CD4-positive, CD25-positive, alpha-beta regulatory T cell (primary cell): ENCODE data around the gene E2F6. TPM values are rescaled to one million over a fixed set of nuclear protein-coding genes. Genes with fewer than 3 reads are reported as not detected.
A peak's percentile ranks its signal among the peaks of the same experiment; 100 is the strongest.

Experiments used
- ATAC-seq, 2 donors: fragments of 150-1000 bp; cut with Tn5 transposase; one replicate each; pipeline ENCODE4 v1.10.0; 2021; ENCODE audit warnings: low read depth in 2 of 2, moderate number of reproducible peaks in 2 of 2, moderate library complexity in 1 of 2
- DNase-seq, 3 donors: peaks; one replicate each; pipeline versions ENCODE4 v3.0.0 to v3.0.0-alpha.2; 2012 to 2022; ENCODE audit warnings: mixed read lengths in 1 of 3
- H3K27ac ChIP-seq: one replicate; pipeline ENCODE4 v1.7.0; 2013; ENCODE audit warnings: mild to moderate bottlenecking, low read length; ENCODE audit not compliant: insufficient read depth, poor library complexity, severe bottlenecking
- H3K27me3 ChIP-seq: one replicate; pipeline ENCODE4 v1.7.0; 2013; ENCODE audit warnings: low read length; ENCODE audit not compliant: control insufficient read depth, insufficient read depth
- H3K36me3 ChIP-seq: one replicate; pipeline ENCODE4 v1.7.0; 2013; ENCODE audit warnings: mild to moderate bottlenecking, low read length, moderate library complexity; ENCODE audit not compliant: control insufficient read depth, insufficient read depth
- H3K4me1 ChIP-seq: 2 replicates; pipeline ENCODE4 v1.7.0; 2013; ENCODE audit warnings: mild to moderate bottlenecking, low read length; ENCODE audit not compliant: insufficient read depth, control insufficient read depth, poor library complexity, severe bottlenecking
- H3K4me3 ChIP-seq: one replicate; pipeline ENCODE4 v1.7.0; 2013; ENCODE audit warnings: low read depth, mild to moderate bottlenecking, low read length, moderate library complexity
- H3K9me3 ChIP-seq, 2 experiments: 1 replicate in 1 of 2; 2 replicates in 1 of 2; pipeline ENCODE4 v1.7.0; 2013; ENCODE audit warnings: low read length in 2 of 2, mild to moderate bottlenecking in 1 of 2, moderate library complexity in 1 of 2; ENCODE audit not compliant: control insufficient read depth in 2 of 2
- H3K27ac Mint-ChIP-seq, 3 donors: one replicate each; pipeline ENCODE4 v1.8.0; 2020 to 2022; ENCODE audit warnings: mild to moderate bottlenecking in 3 of 3, mixed read lengths in 3 of 3, moderate library complexity in 2 of 3
- H3K27me3 Mint-ChIP-seq: one replicate; pipeline ENCODE4 v1.8.0; 2022; ENCODE audit warnings: mild to moderate bottlenecking, mixed read lengths
- H3K36me3 Mint-ChIP-seq: one replicate; pipeline ENCODE4 v1.8.0; 2020; ENCODE audit warnings: mixed read lengths
- H3K4me1 Mint-ChIP-seq, 4 donors: one replicate each; pipeline ENCODE4 v1.8.0; 2020 to 2022; ENCODE audit warnings: mixed read lengths in 4 of 4, mild to moderate bottlenecking in 1 of 4
- H3K4me3 Mint-ChIP-seq, 4 donors: one replicate each; pipeline ENCODE4 v1.8.0; 2020 to 2022; ENCODE audit warnings: mild to moderate bottlenecking in 4 of 4, mixed read lengths in 4 of 4, moderate library complexity in 3 of 4
- H3K9me3 Mint-ChIP-seq, 7 donors: one replicate each; pipeline ENCODE4 v1.8.0; 2020 to 2022; ENCODE audit warnings: mixed read lengths in 7 of 7, mild to moderate bottlenecking in 3 of 7, moderate library complexity in 2 of 7
- polyA plus RNA-seq, 4 donors: library from polyadenylated mRNA; unstranded; fragments of 300-500 nt; fragmentation: Illumina TruSeq; gene quantifications; one replicate each; pipeline ENCODE4 v1.2.3, GENCODE V29; 2021
- total RNA-seq: library from RNA; stranded (reverse); gene quantifications from one replicate; pipeline ENCODE4 v1.2.3, GENCODE V29; 2022

E2F6 gene
- total and polyA plus RNA-seq, 5 donors from 2014 or later: 1.7 to 6.7 (median 3.7) TPM

GRCh38 chr2:11480859-11481258 is 14.9 kb upstream of the E2F6 start:
- H3K27me3 Mint-ChIP-seq: peaks cover 57% of the 10 kb centered on the region

DNA sequence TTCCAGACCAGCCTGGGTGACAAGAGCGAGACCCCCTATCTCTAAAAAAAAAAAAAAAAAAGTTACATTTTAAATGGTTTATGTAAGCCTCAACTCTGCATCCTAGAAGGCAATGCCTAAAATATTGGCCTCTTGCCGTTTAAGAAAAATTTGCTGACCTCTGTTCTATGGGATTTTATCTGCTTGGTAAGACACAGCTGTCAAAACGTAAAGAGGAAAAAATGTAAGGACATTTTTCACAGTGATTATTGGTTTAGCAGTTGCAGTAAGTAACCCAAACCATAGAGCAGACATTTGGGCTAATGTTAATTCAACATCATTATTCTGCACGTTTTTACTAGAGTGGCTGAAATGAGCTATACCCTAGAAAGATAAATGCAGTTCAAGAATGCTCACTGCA is 14.4 kb upstream of the E2F6 start:
- no peaks in the 10 kb centered on the region for H3K9me3 ChIP-seq
- Mint-ChIP-seq H3K9me3 (peaks cover 0 to 2% (median 0%) of the 10 kb centered on the region in 7 donors), H3K36me3 (no peaks in the 10 kb centered on the region), H3K4me1 (peaks cover 5 to 8% (median 7%) of the 10 kb centered on the region in 4 donors), H3K4me3 (no peak overlapping the region), H3K27me3 (peaks cover 52% of the 10 kb centered on the region), H3K27ac (no peak overlapping the region)
- H3K27ac ChIP-seq: no peak overlapping the region
- H3K36me3 ChIP-seq: no peaks in the 10 kb centered on the region
- peaks cover 16% of the 10 kb centered on the region for H3K4me1 ChIP-seq
- no peak for ATAC-seq
- peaks cover 6% of the 10 kb centered on the region for H3K27me3 ChIP-seq
- no peak overlapping the region for H3K4me3 ChIP-seq
- DNase-seq: no peak

More at GRCh38 chr2:11480859-11481258, 14.9 kb upstream of the E2F6 start:
- no peak overlapping the region for H3K27ac Mint-ChIP-seq
- Histone ChIP-seq H3K9me3 (no peaks in the 10 kb centered on the region), H3K36me3 (no peaks in the 10 kb centered on the region), H3K27ac (no peak overlapping the region), H3K4me3 (no peak overlapping the region), H3K4me1 (peaks cover 16% of the 10 kb centered on the region), H3K27me3 (peaks cover 9% of the 10 kb centered on the region)
- H3K4me1 Mint-ChIP-seq: peaks cover 5 to 8% (median 7%) of the 10 kb centered on the region in 4 donors
- DNase-seq: no peak
- no peak for ATAC-seq
- peak overlapping the region in 2 of 4 donors; percentile 3 to 24 for H3K4me3 Mint-ChIP-seq
- peaks cover 0 to 2% (median 0%) of the 10 kb centered on the region in 7 donors for H3K9me3 Mint-ChIP-seq
- no peaks in the 10 kb centered on the region for H3K36me3 Mint-ChIP-seq

DNA sequence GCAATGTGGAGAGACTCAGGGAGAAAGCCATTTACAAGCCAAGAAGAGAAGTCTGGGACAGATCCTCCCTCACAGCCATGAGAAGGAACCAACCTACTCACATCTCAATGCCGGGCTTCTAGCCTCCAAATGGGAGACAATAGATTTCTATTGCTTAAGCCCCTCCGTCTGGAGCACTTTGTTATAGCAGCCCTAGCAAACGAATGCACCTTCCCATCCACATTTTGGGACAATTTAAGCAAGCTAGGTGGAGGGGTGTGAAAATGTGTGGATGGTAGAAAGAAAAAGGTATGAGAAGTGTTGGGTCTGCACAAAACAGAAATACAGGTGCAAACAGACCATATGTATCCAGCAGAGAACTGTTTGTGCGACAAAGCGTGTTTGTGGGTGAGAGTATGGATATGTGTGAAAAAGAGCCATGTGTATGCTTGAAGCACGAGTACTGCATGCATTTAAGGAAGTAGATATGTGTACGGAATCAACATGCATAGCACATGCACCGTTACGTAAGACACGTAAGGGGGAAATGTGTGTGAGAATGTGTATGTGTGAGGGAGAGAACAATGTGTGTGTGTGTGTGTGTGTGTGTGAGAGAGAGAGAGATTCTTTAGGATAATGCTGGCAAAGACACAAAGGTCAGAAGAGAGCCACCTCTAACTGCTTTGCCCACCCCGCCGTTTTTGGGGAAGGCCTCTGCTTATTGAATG is 13.1 kb upstream of the E2F6 start:
- DNase-seq (no peak), ATAC-seq (no peak)
- Mint-ChIP-seq H3K27me3 (peaks cover 42% of the 10 kb centered on the region), H3K27ac (no peak overlapping the region), H3K36me3 (no peaks in the 10 kb centered on the region), H3K9me3 (no peaks in the 10 kb centered on the region), H3K4me1 (peaks cover 4 to 9% (median 7%) of the 10 kb centered on the region in 4 donors), H3K4me3 (peak overlapping the region in 1 of 4 donors; percentile 74)
- H3K27me3 ChIP-seq: peaks cover 5% of the 10 kb centered on the region
- H3K4me3 ChIP-seq: no peak overlapping the region
- H3K36me3 ChIP-seq: no peaks in the 10 kb centered on the region
- no peaks in the 10 kb centered on the region for H3K9me3 ChIP-seq
- H3K27ac ChIP-seq: no peak overlapping the region
- peaks cover 16% of the 10 kb centered on the region for H3K4me1 ChIP-seq

- Mint-ChIP-seq H3K4me3 (no peak overlapping the region), H3K9me3 (no peaks in the 10 kb centered on the region), H3K4me1 (peaks cover 0 to 7% (median 2%) of the 10 kb centered on the region in 4 donors), H3K27me3 (peaks cover 31% of the 10 kb centered on the region), H3K36me3 (peaks cover 1% of the 10 kb centered on the region), H3K27ac (no peak overlapping the region)
- Histone ChIP-seq H3K27me3 (peaks cover 3% of the 10 kb centered on the region), H3K9me3 (no peaks in the 10 kb centered on the region), H3K4me1 (peaks cover 10% of the 10 kb centered on the region), H3K36me3 (no peaks in the 10 kb centered on the region), H3K27ac (no peak overlapping the region), H3K4me3 (no peak overlapping the region)
- ATAC-seq (peak; percentile 37 to 59), DNase-seq (peak; percentile 63 to 82 (median 71))
These were observed 12.0 kb upstream of the E2F6 start for GRCh38 chr2:11477994-11478393.

DNA sequence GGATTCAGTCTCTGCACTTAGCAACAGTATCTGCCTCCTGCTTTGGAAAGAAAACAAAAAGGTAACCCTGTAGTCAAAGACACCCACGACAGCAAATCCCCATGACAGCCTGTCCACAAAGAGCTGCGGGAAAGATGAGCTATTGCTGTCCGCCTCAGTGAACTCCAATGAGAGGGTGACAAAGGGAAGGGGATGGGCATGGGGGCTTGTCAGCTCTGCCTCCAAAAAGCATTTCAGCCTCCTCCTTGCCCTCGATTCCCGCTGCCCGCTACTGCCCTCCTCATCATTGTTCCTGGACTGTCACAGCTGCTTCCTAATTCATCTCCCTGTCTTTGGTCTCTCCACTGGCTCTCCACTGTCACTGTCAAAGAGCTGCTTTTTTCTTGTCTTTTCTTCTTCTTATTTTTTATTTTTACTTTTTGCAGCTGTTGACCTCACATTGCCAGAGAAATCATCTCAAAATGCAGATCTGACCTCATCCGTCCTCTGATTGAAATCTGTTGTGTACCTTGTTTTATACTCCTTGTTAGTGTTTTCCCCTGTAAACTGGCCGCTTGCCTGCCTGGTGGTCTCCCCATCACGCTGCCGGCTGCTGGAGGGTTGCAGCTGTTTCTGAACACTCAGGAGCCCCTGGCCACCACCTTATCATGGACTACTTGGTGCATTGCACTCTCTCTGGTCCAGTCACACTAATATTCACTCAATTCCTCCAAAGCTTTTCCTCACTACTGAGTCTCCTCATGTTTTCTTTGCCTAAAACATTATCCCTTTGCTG is 7.9 kb upstream of the E2F6 start:
- H3K9me3 ChIP-seq: no peaks in the 10 kb centered on the region
- H3K4me3 ChIP-seq: no peak overlapping the region
- Mint-ChIP-seq H3K9me3 (peaks cover 0 to under 1% (median 0%) of the 10 kb centered on the region in 7 donors), H3K27me3 (no peaks in the 10 kb centered on the region), H3K4me3 (peak overlapping the region in 1 of 4 donors; percentile 3), H3K36me3 (peaks cover 8% of the 10 kb centered on the region), H3K27ac (no peak overlapping the region), H3K4me1 (peaks cover 0 to 2% (median 0%) of the 10 kb centered on the region in 4 donors)
- no peak for ATAC-seq
- no peak for DNase-seq
- H3K27me3 ChIP-seq: no peaks in the 10 kb centered on the region
- H3K27ac ChIP-seq: no peak overlapping the region
- H3K36me3 ChIP-seq: no peaks in the 10 kb centered on the region
- H3K4me1 ChIP-seq: no peaks in the 10 kb centered on the region

DNA sequence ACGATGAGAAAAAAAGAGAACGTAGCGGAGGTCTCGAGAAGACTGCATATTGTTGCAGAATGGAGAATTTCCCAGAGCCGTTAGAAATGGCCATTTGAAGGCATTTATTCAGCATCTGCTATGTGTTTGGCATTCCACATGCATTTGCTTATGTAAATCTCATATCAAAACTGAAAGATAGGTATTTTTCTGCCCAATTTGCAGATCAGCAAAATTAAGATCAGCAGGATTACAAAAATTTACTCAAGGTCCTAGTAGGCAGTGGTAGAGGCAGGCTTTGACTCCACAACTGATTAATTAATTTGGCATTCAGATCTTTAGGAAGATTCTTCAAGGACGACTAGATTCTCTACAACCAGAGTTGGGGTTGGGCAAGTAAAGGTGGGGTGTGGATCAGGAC is 1.8 kb upstream of the E2F6 start:
- H3K36me3 ChIP-seq: no peaks in the 10 kb centered on the region
- peaks cover 4% of the 10 kb centered on the region for H3K36me3 Mint-ChIP-seq
- no peak for DNase-seq
- peaks cover 0 to 2% (median 0%) of the 10 kb centered on the region in 7 donors for H3K9me3 Mint-ChIP-seq
- H3K27me3 ChIP-seq: no peaks in the 10 kb centered on the region
- no peak overlapping the region for H3K27ac ChIP-seq
- peak overlapping the region; percentile 21 to 99 (median 42) for H3K4me3 Mint-ChIP-seq
- H3K27me3 Mint-ChIP-seq: no peaks in the 10 kb centered on the region
- peaks cover 0 to 36% (median 25%) of the 10 kb centered on the region in 4 donors for H3K4me1 Mint-ChIP-seq
- H3K27ac Mint-ChIP-seq: no peak overlapping the region
- peaks cover 20% of the 10 kb centered on the region for H3K4me1 ChIP-seq
- ATAC-seq: no peak
- H3K4me3 ChIP-seq: no peak overlapping the region
- H3K9me3 ChIP-seq: no peaks in the 10 kb centered on the region

DNA sequence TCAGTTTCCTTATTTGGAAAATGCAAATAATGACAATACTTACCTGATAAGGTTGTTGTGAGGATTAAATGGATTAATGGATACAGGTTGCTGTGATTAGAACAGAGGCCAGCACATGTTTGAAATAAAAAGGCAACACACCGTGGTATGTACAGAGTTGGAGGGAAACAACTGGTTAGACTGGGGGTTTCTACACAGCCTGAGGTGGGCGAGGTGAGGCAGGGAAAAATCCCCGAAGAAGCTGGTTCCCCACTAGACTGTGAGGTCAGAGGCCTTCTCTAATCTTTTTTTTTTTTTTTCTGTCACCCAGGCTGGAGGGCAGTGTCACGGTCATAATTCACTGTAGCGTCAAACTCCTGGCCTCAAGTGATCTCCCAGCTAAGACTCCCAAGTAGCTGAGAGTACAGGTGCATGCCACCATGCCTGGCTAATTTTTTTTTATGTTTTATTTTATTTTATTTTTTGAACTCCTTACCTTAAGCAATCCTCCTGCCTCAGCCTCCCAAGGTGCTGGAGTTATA is 1.2 kb upstream of the E2F6 start:
- peaks cover 0 to 2% (median 0%) of the 10 kb centered on the region in 7 donors for H3K9me3 Mint-ChIP-seq
- peaks cover 20% of the 10 kb centered on the region for H3K4me1 ChIP-seq
- no peak overlapping the region for H3K27ac ChIP-seq
- H3K4me1 Mint-ChIP-seq: peaks cover 4 to 42% (median 30%) of the 10 kb centered on the region in 4 donors
- peak overlapping the region; percentile 89 for H3K4me3 ChIP-seq
- H3K36me3 ChIP-seq: no peaks in the 10 kb centered on the region
- no peak for DNase-seq
- H3K4me3 Mint-ChIP-seq: peak overlapping the region; percentile 97 to 99 (median 98)
- H3K27ac Mint-ChIP-seq: peak overlapping the region in 1 of 3 donors; percentile 93
- ATAC-seq: no peak
- H3K36me3 Mint-ChIP-seq: peaks cover 4% of the 10 kb centered on the region
- H3K27me3 ChIP-seq: no peaks in the 10 kb centered on the region
- H3K9me3 ChIP-seq: no peaks in the 10 kb centered on the region
- H3K27me3 Mint-ChIP-seq: no peaks in the 10 kb centered on the region
